HEK293T (cell line): ENCODE data around the gene LIN7A.

Experiments used
- CTCF ChIA-PET: fragments of 350-600 bp; formaldehyde crosslinking; extraction: SDS; loops from one replicate; lab custom pipeline; 2021; ENCODE audit warnings: antibody characterized with exemption, inconsistent platforms; lab: Yijun Ruan, JAX
- POLR2A ChIA-PET: fragments of 350-600 bp; formaldehyde crosslinking; extraction: SDS; loops from one replicate; lab custom pipeline; 2020; ENCODE audit warnings: antibody characterized with exemption, inconsistent platforms; lab: Yijun Ruan, JAX
- DNase-seq: peaks from one replicate; pipeline ENCODE4 v3.0.0; 2012; ENCODE audit warnings: mixed read lengths; ENCODE audit errors: extremely low spot score
- ARNT ChIP-seq: fragments of 450-650 bp; IDR thresholded peaks from 2 replicates; pipeline ENCODE4 v1.6.1; 2017; ENCODE audit warnings: mild to moderate bottlenecking
- BHLHE40 ChIP-seq: fragments of 450-650 bp; IDR thresholded peaks from 2 replicates; pipeline ENCODE4 v1.6.1; 2016; ENCODE audit warnings: mild to moderate bottlenecking, moderate library complexity, borderline replicate concordance
- CTBP1 ChIP-seq: fragments of 450-650 bp; IDR thresholded peaks from 2 replicates; pipeline ENCODE4 v1.6.1; 2016; ENCODE audit warnings: borderline replicate concordance
- ELF4 ChIP-seq: fragments of 450-650 bp; IDR thresholded peaks from 2 replicates; pipeline ENCODE4 v1.6.1; 2017; ENCODE audit warnings: antibody characterized with exemption
- FOXA1 ChIP-seq: fragments of 450-650 bp; IDR thresholded peaks from 2 replicates; pipeline ENCODE4 v1.6.1; 2016; ENCODE audit warnings: mild to moderate bottlenecking
- FOXK2 ChIP-seq: fragments of 450-650 bp; IDR thresholded peaks from 2 replicates; pipeline ENCODE4 v1.6.1; 2016; ENCODE audit warnings: mild to moderate bottlenecking
- FOXM1 ChIP-seq: fragments of 450-650 bp; IDR thresholded peaks from 2 replicates; pipeline ENCODE4 v1.6.1; 2017; ENCODE audit warnings: mild to moderate bottlenecking, borderline replicate concordance
- HDGF ChIP-seq: fragments of 450-650 bp; IDR thresholded peaks from 2 replicates; pipeline ENCODE4 v1.6.1; 2017; ENCODE audit warnings: antibody characterized with exemption, borderline replicate concordance
- L3MBTL2 ChIP-seq: fragments of 450-650 bp; conservative IDR thresholded peaks from 2 replicates; pipeline ENCODE4 v1.6.1; 2016; ENCODE audit warnings: mild to moderate bottlenecking
- LEF1 ChIP-seq: fragments of 450-650 bp; IDR thresholded peaks from 2 replicates; pipeline ENCODE4 v1.6.1; 2017; ENCODE audit warnings: mild to moderate bottlenecking, borderline replicate concordance
- NFRKB ChIP-seq: fragments of 450-650 bp; IDR thresholded peaks from 2 replicates; pipeline ENCODE4 v1.6.1; 2016; ENCODE audit warnings: mild to moderate bottlenecking, moderate library complexity
- SP1 ChIP-seq: fragments of 450-650 bp; IDR thresholded peaks from 2 replicates; pipeline ENCODE4 v1.6.1; 2017
- SUZ12 ChIP-seq: fragments of 450-650 bp; IDR thresholded peaks from 2 replicates; pipeline ENCODE4 v1.6.1; 2016; ENCODE audit warnings: mild to moderate bottlenecking
- TARDBP ChIP-seq: fragments of 450-650 bp; IDR thresholded peaks from 2 replicates; pipeline ENCODE4 v1.6.1; 2016
- ZNF384 ChIP-seq: fragments of 450-650 bp; IDR thresholded peaks from 2 replicates; pipeline ENCODE4 v1.6.1; 2016
- TF ChIP-seq, protein P1 (sequence below): fragments of 450-650 bp; IDR thresholded peaks from 2 replicates; pipeline ENCODE4 v1.6.1; 2016

LIN7A gene

DNA sequence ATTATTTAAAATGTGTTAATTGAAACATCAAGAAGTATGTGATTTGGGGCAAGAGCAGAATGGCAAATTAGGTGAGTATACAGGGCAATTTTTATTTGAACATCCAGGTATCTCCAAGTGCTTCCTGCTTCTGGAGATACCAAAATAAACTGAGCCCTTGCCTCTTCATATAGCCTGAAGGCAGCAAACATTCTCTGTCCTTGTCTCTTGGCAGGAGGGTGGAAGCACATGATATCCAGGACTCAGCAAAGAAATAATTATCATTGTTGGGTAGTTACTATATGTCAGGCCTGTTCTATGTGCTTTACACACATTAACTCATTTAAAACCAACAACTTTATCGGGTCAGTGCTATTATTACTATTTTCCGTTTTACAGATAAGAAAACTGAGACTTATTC lies 12.5 kb downstream of the LIN7A start:
- POLR2A ChIA-PET, result interaction anchor here (0.5 kb wide), 1 partner anchor 9 kb away, joined by 3 read pairs; no protein-coding TSS in a partner anchor
- no peak for DNase-seq
- CTCF ChIA-PET, result no interaction called here
- TF ChIP-seq L3MBTL2 (no peak), ELF4 (no peak), CTBP1 (no peak), FOXM1 (no peak)

DNA sequence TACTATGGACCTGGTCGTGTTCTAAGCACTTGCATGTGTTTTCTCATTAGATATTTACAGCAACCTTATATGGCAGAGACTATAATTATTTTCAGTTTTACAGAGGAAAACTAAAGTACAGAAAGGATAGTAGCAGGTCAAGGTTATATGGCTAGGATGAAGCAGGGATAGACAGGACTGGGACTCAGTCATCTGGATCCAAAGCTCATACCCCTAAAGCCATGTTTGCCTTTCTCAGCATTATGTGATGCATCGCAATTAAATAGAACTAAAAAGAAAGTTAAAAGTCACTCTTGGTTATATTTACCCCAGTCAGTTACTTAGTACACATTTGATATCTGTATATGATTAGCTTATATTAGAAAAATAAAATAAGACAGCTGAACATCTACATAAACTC lies 13.3 kb downstream of the LIN7A start:
- POLR2A ChIA-PET, result no interaction called here
- TF ChIP-seq SUZ12 (no peak), L3MBTL2 (no peak), SP1 (no peak), ZNF384 (no peak), FOXA1 (no peak), ELF4 (no peak), TARDBP (no peak), ARNT (no peak), LEF1 (no peak), NFRKB (no peak), HDGF (no peak), FOXK2 (no peak), CTBP1 (no peak), BHLHE40 (no peak), FOXM1 (no peak)
- TF ChIP-seq, protein P1, sequence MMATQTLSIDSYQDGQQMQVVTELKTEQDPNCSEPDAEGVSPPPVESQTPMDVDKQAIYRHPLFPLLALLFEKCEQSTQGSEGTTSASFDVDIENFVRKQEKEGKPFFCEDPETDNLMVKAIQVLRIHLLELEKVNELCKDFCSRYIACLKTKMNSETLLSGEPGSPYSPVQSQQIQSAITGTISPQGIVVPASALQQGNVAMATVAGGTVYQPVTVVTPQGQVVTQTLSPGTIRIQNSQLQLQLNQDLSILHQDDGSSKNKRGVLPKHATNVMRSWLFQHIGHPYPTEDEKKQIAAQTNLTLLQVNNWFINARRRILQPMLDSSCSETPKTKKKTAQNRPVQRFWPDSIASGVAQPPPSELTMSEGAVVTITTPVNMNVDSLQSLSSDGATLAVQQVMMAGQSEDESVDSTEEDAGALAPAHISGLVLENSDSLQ, result no peak
- DNase-seq, result no peak
- CTCF ChIA-PET, result no interaction called here

DNA sequence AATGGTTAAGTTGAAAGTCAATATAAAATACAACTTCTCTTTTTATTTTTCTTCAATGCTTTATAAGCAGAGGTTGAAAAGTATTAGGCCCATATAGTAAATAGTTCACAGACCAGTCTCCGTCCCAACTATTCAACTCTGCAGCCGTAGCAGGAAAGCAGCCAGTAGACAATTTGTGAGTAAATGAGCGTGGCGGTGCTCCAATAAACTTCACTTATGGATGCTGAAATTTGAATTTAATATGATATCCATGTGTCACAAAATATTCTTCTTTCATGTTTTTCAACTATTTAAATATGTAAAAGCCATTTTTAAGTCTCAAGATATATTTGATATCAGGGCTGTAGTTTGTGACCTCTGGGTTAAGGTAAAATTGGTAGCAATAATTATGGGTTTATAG lies 17.7 kb downstream of the LIN7A start:
- TF ChIP-seq L3MBTL2, result no peak
- TF ChIP-seq SUZ12, result no peak
- TF ChIP-seq FOXK2, result no peak
- no peak for TF ChIP-seq SP1
- no peak for TF ChIP-seq LEF1
- no peak for TF ChIP-seq HDGF
- no peak for TF ChIP-seq NFRKB
- no peak for TF ChIP-seq FOXA1
- TF ChIP-seq, protein P1, result no peak
- TF ChIP-seq TARDBP, result no peak
- no peak for TF ChIP-seq BHLHE40
- DNase-seq, result no peak
- ChIA-PET CTCF (no interaction called here), POLR2A (no interaction called here)

DNA sequence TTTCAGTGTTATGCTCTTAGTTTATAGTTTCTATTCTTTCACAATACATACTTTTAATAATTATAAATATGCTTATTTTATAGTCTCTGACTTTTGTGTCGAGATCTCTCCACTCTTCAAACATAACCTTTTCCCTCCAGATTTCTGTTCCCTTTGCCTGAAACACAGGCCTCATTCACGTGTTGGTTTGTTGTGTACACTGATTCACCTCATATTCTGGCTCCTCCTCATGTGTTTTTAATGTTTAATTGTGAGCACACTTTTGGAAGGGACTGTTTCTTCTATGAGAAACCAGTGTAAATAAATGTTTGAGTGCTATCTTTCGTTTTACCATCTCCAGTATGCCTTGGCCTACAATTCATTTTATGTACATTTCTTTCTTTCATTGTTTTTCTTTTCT lies 20.1 kb downstream of the LIN7A start:
- TF ChIP-seq ZNF384 (no peak), L3MBTL2 (no peak), TARDBP (no peak), FOXM1 (no peak), FOXA1 (no peak), SP1 (no peak), HDGF (no peak), FOXK2 (no peak), LEF1 (no peak), NFRKB (no peak), ARNT (no peak), ELF4 (no peak), CTBP1 (no peak), BHLHE40 (no peak), SUZ12 (no peak)
- TF ChIP-seq, protein P1, result no peak
- DNase-seq, result no peak
- ChIA-PET CTCF (no interaction called here), POLR2A (no interaction called here)

DNA sequence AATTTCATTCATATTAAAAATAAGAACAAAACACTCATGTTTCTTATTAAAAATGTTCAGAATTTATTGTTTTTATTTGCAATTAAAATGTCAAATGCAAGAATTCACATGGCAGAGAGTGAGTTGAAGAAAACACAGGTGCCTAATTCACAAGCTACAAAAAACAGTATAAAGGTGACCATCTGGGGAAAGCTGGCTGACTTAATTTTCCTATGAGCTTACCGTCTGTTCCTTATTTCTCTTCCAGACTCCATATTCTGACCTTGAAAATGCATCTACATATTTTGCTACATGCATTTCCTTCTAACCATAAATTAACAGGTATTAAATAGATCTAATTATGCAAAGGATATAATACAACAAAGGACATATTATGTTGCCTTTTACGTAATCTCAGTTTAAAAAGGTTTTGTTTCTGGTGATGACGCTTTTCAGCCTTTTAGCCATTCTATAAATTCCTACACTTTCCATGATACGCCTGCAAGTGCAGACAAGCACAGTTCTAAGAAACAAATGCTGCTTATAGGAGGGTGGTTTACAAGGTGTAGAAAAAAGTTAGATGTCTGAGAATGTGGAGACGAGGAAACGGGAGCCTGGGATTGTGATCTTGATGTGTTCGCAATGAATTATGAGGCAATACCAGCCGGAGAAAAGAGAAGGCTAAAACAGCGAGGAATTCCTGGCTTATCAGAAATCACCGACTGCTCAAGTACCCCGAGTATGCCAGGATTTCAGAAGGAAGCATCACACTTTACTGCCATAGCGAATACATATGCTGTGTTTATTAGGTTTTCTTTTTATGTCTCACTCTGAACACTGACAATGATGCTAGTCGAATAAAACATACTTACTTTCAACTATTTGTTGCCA lies 24.6 kb downstream of the LIN7A start:
- TF ChIP-seq TARDBP (no peak), FOXM1 (no peak), SUZ12 (no peak), FOXK2 (no peak), FOXA1 (no peak), ZNF384 (no peak), ARNT (no peak), BHLHE40 (no peak), LEF1 (no peak), NFRKB (no peak), CTBP1 (no peak), HDGF (no peak), SP1 (no peak)
- TF ChIP-seq, protein P1, result no peak
- CTCF ChIA-PET, result no interaction called here
- POLR2A ChIA-PET, result no interaction called here
- no peak for DNase-seq
